ENCODE measurements around the gene CCM2L. TPM values are rescaled to one million over a fixed set of nuclear protein-coding genes. Genes with fewer than 3 reads are reported as not detected.

Gene CCM2L
- total and polyA plus RNA-seq, 9 of the 15 experiments (the other 6 are each of a cell fraction or from before 2014, with no cell fraction given) = 0.04 TPM; not detected in 8

DNA sequence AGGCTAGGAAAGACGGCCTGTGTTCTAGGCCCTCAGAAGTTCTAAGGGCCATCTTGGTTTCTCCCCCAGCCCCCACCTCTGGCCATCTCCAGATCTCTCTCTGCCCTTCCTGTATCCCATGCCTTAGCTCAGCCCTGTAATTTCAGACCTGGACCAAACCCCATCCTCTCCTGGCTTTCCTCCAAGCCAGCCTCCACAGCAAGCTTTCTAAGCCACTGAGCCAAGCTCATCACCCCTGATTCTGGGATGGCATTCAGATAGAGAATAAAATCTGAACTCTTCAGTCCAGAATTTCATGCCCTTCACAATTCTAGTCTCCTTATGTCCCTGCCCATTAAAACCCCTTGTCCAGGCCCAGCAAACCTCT is 18.9 kb upstream of the CCM2L start:
- H3K9me3 ChIP-seq (replicated peaks; ENCODE audit: control insufficient read depth, insufficient read depth, low read depth, low read length) = no peaks in the 10 kb centered on the region
- ChIA-PET CTCF (ENCODE audit: low intra/inter-chr PET ratio) (no interaction called here), POLR2A (interaction anchor here (1.5 kb wide), 1 partner anchor 10 kb away, joined by 4 read pairs; no protein-coding TSS in a partner anchor)
- DNase-seq (ENCODE audit: extremely low read depth in 1 of 4, low spot score in 3 of 4) (no peak), ATAC-seq (no peak), FAIRE-seq (no peak)
- in situ Hi-C loops (cut with MboI) (no loop called here), intact Hi-C loops (cut with micrococcal nuclease) (no loop called here)
- TF ChIP-seq MAFF (IDR thresholded peaks at IDR 0.05; ENCODE audit: low read length) (no peak), STAT5A (IDR thresholded peaks at IDR 0.05; ENCODE audit: borderline replicate concordance, low read length) (no peak), TAF15 (IDR thresholded peaks at IDR 0.05; ENCODE audit: low read depth, low read length) (no peak), HMG20A (CRISPR knock-in tag; conservative IDR thresholded peaks at IDR 0.05) (no peak), SMARCC2 (IDR thresholded peaks at IDR 0.05; ENCODE audit: low read depth) (no peak), ZNF134 (CRISPR knock-in tag; conservative IDR thresholded peaks at IDR 0.05) (no peak), SNIP1 (IDR thresholded peaks at IDR 0.05; ENCODE audit: low read depth) (no peak), NFRKB (IDR thresholded peaks at IDR 0.05; ENCODE audit: low read depth) (no peak), ZNF175 (CRISPR knock-in tag; IDR thresholded peaks at IDR 0.05; ENCODE audit: low read depth) (no peak), THRAP3 (IDR thresholded peaks at IDR 0.05; ENCODE audit: borderline replicate concordance) (no peak), ETS1 (conservative IDR thresholded peaks at IDR 0.05; ENCODE audit: control insufficient read depth, low read depth, low read length) (no peak), ADNP (tag; IDR thresholded peaks at IDR 0.05) (no peak), ZNF121 (CRISPR knock-in tag; conservative IDR thresholded peaks at IDR 0.05) (no peak), ZFP1 (CRISPR knock-in tag; IDR thresholded peaks at IDR 0.05) (no peak)
- TF ChIP-seq, protein P1, sequence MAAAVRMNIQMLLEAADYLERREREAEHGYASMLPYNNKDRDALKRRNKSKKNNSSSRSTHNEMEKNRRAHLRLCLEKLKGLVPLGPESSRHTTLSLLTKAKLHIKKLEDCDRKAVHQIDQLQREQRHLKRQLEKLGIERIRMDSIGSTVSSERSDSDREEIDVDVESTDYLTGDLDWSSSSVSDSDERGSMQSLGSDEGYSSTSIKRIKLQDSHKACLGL (CRISPR knock-in tag; IDR thresholded peaks at IDR 0.05; ENCODE audit: borderline replicate concordance, poor library complexity, severe bottlenecking) = no peak
- no TSS peak for BruUV-seq (replicated peaks)
- WGBS (ENCODE audit: insufficient coverage, low coverage, missing lambda C conversion rate) = no CpG with 5 or more reads among the region's 1 CpG
- peaks cover 0 to 5% of the 10 kb centered on the region in 2 experiments; a peak in 2 of 5 replicates for H3K4me1 ChIP-seq (replicated peaks in 1 of 2; ENCODE audit: control insufficient read depth in 2 of 2, insufficient read depth in 2 of 2, low read length in 2 of 2)
- H4K20me1 ChIP-seq (replicated peaks; ENCODE audit: control insufficient read depth, insufficient read depth, low read length) = no peaks in the 10 kb centered on the region; the same call in none of the 2 replicates
- H3K4me3 ChIP-seq = no peak overlapping the region
- no peak overlapping the region for H3K4me2 ChIP-seq (ENCODE audit: insufficient read depth, low read length)
- H3K27me3 ChIP-seq (ENCODE audit: control insufficient read depth in 2 of 2, insufficient read depth in 2 of 2, low read length in 2 of 2) = peaks cover 13 to 49% of the 10 kb centered on the region in 2 experiments
- H3K79me2 ChIP-seq (ENCODE audit: control insufficient read depth, insufficient read depth, low read length) = no peaks in the 10 kb centered on the region
- H2AFZ ChIP-seq (ENCODE audit: low read depth, low read length) = no peak overlapping the region
- H3K9me1 ChIP-seq (ENCODE audit: control insufficient read depth, insufficient read depth, low read length) = no peaks in the 10 kb centered on the region
- H3K27ac ChIP-seq (ENCODE audit: extremely low read depth, low read depth, low read length) = no peak overlapping the region
- no peak overlapping the region for H3K9ac ChIP-seq (ENCODE audit: insufficient read depth in 1 of 2, low read depth in 2 of 2, low read length in 2 of 2)
- H3K36me3 ChIP-seq (ENCODE audit: control insufficient read depth, insufficient read depth, low read length) = no peaks in the 10 kb centered on the region

All from K562 (cell line).